ENCODE measurements around the gene HPGD.

HPGD gene

DNA sequence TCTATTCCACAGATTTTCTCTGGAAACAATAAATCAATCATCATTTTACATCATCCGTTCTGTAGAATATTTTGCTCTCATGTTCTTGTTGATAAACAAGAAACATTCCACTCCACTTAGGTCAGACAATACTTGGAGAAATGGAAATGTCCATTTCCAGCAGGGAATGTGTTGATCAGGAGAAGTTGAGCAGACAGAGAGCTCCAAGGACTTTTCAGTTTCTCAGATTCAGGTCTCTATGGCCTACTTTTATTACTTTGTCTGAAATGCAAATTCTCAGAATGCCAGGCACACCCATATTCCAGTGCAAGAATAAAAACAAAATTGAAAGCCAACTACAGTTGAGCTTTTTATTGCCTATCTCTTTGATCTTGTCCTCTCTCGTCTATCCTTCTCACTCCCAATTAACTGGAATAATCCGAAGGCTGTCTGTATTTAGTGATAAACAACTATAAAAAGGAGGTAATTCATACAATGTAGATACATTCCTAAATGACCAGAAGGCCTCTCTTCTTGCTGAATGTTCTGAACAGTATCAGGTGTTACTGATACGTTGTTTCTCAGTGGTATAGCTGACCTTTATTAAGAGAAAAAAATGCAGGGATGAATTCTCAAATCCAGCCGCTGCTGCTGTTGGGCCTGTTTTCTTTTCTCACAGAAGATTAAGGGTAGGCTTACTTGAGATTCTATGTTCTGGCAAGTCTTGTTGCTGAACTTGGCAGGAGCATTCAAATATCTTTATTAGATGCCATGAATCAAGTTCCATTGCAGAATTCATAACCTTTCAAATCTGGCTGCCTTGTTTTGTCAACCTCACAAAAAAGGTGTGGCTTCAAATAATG, 72.1 kb downstream of the HPGD start:
- TF ChIP-seq, protein P1, sequence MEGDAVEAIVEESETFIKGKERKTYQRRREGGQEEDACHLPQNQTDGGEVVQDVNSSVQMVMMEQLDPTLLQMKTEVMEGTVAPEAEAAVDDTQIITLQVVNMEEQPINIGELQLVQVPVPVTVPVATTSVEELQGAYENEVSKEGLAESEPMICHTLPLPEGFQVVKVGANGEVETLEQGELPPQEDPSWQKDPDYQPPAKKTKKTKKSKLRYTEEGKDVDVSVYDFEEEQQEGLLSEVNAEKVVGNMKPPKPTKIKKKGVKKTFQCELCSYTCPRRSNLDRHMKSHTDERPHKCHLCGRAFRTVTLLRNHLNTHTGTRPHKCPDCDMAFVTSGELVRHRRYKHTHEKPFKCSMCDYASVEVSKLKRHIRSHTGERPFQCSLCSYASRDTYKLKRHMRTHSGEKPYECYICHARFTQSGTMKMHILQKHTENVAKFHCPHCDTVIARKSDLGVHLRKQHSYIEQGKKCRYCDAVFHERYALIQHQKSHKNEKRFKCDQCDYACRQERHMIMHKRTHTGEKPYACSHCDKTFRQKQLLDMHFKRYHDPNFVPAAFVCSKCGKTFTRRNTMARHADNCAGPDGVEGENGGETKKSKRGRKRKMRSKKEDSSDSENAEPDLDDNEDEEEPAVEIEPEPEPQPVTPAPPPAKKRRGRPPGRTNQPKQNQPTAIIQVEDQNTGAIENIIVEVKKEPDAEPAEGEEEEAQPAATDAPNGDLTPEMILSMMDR (IDR thresholded peaks at IDR 0.05) = no peak

DNA sequence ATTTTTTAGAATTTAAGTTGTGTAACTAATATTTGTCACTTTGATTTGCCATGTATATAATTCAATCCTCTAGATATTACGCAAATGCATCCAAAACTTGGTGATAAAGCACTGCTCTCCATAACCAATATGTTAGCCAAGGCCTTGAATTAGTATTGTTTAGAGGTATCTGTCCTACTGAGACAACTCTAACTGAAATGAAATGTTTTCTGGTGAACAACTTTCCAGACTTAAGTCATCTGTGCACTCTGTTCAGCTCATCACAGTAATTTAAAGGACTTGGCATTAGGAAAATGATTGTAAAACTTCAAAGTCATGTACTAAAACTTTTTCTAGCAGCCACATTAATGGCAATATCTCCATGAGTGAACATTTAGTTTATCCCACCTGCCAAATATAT, 73.1 kb downstream of the HPGD start:
- TF ChIP-seq, protein P1 (IDR thresholded peaks at IDR 0.05) = no peak

DNA sequence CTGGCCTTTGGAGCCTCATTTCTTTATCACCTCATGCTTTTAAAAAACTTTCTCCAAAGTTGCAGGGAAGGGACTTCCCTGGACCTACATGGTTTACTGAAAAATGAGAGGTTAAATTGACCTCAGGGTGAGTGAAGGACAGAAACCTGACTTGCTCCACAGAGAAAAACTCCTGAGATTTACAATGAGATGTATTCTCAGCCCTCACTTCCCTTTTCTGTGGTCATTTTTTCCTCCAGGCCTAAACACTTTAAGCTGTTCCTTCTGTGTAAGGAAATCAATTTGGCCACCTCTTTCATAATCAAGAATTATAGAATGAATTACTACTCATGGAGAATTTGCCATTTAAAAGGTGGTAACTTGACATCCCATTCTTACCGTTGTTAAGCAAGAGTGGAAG, 77.9 kb downstream of the HPGD start:
- TF ChIP-seq, protein P1 (IDR thresholded peaks at IDR 0.05) = no peak

All from LNCAP (cell line).